ENCODE data around the gene ROS1.

ROS1 gene

GRCh38 chr6:117309069-117309468 lies 116.7 kb downstream of the ROS1 start:
- DNase-seq (ENCODE audit: low spot score): no peak

- no peak for DNase-seq (ENCODE audit: low spot score)
Observed at GRCh38 chr6:117307655-117308054, 118.1 kb downstream of the ROS1 start.

GRCh38 chr6:117306227-117306790 lies 119.4 kb downstream of the ROS1 start:
- no peak for DNase-seq (ENCODE audit: low spot score)

GRCh38 chr6:117304446-117304845 lies 121.3 kb downstream of the ROS1 start:
- no peak for DNase-seq (ENCODE audit: low spot score)

- no peak for DNase-seq (ENCODE audit: low spot score)
Observed at GRCh38 chr6:117303323-117303722, 122.4 kb downstream of the ROS1 start.

- DNase-seq (ENCODE audit: low spot score): no peak
Observed at GRCh38 chr6:117298941-117299340, 126.8 kb downstream of the ROS1 start.

GRCh38 chr6:117290173-117290846 lies 135.4 kb downstream of the ROS1 start:
- no peak for DNase-seq (ENCODE audit: low spot score)

GRCh38 chr6:117288083-117288715 lies 137.5 kb downstream of the ROS1 start:
- no peak for DNase-seq (ENCODE audit: low spot score)

GRCh38 chr6:117280922-117281321 lies 144.8 kb downstream of the ROS1 start:
- DNase-seq (ENCODE audit: low spot score): no peak

- no peak for DNase-seq (ENCODE audit: low spot score)
Observed at GRCh38 chr6:117276778-117277316, 148.9 kb downstream of the ROS1 start.

GRCh38 chr6:117275711-117276110 lies 150.0 kb downstream of the ROS1 start:
- DNase-seq (ENCODE audit: low spot score): no peak

- no peak for DNase-seq (ENCODE audit: low spot score)
Observed at GRCh38 chr6:117275205-117275604, 150.5 kb downstream of the ROS1 start.

- DNase-seq (ENCODE audit: low spot score): no peak
Observed at GRCh38 chr6:117272891-117273290, 152.9 kb downstream of the ROS1 start.

- DNase-seq (ENCODE audit: low spot score): no peak
Observed at GRCh38 chr6:117272032-117272866, 153.5 kb downstream of the ROS1 start.

GRCh38 chr6:117270843-117271507 lies 154.8 kb downstream of the ROS1 start:
- no peak for DNase-seq (ENCODE audit: low spot score)

- DNase-seq (ENCODE audit: low spot score): no peak
Observed at GRCh38 chr6:117270055-117270842, 155.5 kb downstream of the ROS1 start.

- no peak for DNase-seq (ENCODE audit: low spot score)
Observed at GRCh38 chr6:117269638-117270054, 156.1 kb downstream of the ROS1 start.

GRCh38 chr6:117268924-117269323 lies 156.8 kb downstream of the ROS1 start:
- DNase-seq (ENCODE audit: low spot score): no peak

- DNase-seq (ENCODE audit: low spot score): no peak
Observed at GRCh38 chr6:117267766-117268534, 157.8 kb downstream of the ROS1 start.

GRCh38 chr6:117267054-117267347 lies 158.7 kb downstream of the ROS1 start:
- no peak for DNase-seq (ENCODE audit: low spot score)
